Activated naive CD4-positive, alpha-beta T cell treated with anti-CD3 and anti-CD28 coated beads, Interleukin-2, amount 50 U/mL, for 16 hours (primary cell): ENCODE measurements around the gene MLLT3.

Experiments used
- DNase-seq: peaks from one replicate; pipeline ENCODE4 v3.0.0-alpha.2; 2020

MLLT3 gene

DNA sequence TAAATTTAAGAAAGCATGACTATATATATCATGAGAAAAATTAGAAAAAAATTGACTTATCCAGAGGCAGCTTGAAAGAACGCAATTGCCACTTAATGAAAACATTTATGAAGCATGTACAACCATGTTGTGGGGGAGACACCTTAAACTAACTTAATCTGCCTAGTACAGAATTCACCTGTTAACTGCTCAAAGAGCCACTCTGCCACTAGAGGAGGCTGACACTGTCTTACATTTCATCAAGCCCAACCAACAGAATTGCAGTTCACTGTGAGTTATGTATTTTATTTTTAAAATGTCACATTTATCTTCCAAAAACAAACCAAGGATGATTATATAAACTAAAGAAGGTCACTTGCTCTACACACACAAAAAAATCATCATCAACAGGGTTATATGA, 252.9 kb downstream of the MLLT3 start:
- no peak for DNase-seq

DNA sequence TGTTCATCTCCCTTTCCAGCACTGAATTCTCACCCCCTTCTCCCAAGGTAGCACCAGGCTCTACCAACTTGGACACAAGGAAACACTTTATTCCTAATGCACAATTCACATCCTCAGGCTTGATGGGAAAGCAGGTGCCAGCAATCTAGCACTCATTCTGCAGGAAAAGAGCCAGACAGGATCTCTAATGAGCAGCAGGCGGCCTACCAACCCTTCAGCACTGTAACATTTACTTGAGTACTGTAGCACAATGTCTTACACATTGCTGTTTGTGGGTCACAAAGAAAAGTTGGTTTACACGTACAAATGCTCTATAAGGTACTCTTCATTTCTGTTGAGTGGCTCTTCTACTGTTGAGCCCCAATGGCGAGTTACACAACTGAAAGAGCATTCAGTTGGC, 254.4 kb downstream of the MLLT3 start:
- no peak for DNase-seq

DNA sequence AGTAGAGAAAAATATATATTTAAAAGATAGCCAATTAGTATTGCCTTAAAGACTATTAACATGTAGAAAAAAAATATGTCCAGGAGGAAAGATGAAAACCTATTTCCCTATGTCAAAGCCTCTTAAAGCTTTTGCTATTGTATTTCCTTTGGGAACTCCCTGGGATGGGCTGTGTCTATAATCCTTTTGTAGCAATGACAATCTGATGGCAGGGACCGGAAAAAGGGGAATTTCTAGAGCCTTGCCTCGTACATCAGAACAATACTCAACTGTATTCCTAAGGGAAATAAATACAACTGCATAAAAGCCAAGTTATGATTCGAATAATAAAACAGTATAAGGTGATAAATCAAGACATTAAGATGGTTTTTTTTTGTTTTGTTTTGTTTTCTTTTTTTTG, 257.3 kb downstream of the MLLT3 start:
- DNase-seq, result no peak

DNA sequence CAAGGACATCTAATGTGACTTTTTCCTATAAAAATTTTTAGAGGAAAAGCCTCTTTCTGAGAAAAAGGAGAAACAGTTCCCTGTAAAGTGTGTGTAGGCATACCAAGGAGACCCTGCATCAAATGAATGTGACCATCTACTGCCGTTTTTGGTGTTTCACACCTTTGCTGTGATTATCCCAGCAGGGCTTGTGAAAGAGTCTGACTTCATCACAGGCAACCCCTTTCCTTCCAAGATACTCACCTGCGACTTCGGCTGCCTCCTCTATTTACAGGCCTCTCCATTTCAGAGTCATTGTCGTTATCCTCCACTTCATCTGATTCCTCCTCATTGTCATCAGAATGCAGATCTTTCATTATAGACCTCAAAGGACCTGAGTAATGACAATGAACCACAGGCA, 259.1 kb downstream of the MLLT3 start:
- no peak for DNase-seq

- DNase-seq, result no peak
These were observed 260.4 kb downstream of the MLLT3 start for GRCh38 chr9:20361656-20362570.

GRCh38 chr9:20361229-20361628, 261.1 kb downstream of the MLLT3 start:
- DNase-seq, result no peak

GRCh38 chr9:20358207-20358606, 264.1 kb downstream of the MLLT3 start:
- no peak for DNase-seq

DNA sequence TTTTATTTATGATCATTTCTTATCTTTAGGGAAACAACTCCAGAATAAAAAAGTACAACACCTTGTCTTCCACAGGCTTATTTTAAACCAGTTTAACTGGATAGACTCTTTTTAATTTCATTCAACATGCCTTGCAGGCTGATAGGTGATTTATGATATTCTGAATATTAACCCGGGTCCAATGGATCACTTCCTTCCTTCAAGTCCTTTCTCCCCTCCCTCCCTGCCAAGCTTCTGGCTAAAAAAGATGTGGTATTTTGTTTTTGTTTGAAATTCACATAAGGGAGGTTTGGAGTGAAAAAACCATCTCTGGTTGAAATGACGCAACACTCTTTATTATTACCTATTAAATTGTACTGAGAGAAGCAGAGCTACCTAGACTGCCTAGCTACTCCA, 265.3 kb downstream of the MLLT3 start:
- no peak for DNase-seq

DNA sequence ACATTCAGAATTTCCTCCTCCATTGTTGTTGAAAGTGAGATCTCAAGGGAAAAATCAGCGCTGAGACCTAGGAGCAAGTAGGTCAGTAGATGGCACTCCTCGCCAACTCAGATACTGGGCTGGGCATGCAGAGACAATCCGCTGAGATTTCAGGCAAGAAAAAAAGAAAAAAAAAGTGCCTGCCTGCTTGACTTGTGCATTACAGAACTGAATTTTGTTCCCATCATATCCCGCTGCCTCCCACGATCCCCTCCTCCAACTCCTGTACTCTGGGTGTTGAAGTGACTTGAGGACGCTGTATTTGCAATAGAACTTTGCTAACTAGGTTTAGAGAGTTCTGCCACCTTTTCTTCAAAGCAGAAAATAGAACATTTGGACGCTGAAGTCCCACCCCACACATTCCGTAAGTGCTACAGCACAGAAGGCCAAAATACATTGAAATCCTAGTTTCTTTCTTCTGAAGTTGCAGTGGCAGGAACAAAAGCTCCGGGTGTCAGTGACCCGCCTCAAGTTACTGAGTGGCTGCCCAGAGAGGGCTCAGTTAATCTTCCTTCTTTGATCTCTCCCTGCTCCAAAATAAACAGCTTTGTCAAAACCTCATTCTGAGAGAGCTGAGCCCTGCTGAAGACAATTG, 265.8 kb downstream of the MLLT3 start:
- peak; percentile 64 for DNase-seq

- no peak for DNase-seq
These were observed 267.3 kb downstream of the MLLT3 start for GRCh38 chr9:20355022-20355421.

DNA sequence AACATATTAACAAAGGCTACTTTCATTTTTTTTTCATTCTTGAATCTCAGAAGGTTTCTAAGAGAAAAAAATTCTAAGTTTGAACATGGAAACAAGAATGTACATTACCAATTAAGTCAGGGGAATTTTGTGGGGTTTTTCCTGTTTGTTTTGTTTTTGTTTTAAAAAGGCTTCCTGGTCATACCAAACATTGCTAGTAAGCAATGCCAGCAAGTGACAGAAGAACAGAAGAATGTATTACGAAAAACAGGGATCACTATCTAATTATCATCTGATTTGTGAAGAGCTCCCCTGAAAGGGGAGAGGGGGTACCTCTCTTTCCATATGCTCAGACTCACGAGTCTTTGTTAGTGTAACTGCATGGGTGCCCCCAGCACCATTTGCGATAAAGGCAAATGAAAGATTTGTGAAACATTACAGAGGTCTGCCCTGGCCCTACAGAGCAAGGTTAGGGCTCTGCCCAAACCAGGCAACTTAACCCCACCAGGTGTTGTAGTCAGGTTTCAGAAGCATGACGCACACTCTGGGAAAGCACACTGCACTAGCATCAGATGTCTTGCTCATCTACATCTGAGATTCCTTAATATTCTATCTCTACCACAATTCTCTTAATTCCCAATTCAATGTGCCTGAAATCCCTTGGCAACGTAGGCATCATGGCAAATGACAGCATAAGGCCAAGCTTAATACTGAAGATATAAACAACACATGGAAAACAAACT, 268.2 kb downstream of the MLLT3 start:
- DNase-seq, result no peak

GRCh38 chr9:20353524-20353923, 268.8 kb downstream of the MLLT3 start:
- no peak for DNase-seq

DNA sequence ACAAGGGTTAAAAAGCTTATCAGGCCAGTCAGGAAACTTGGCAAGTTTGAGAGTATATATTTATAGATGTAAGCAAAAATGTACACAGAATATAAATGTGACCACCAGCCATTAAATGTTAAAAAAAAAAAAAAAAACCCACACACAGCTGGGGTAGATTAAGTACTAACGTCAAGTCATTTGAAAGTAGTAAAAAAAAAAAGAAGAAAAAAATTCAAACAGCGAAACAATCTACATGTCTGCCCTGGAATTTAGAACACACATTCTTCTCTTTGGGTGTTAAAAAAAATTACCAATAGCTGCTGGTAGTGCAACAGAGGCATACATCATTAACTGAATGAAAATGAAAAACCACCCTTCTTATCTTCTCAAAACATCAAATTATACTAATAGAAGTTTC, 269.7 kb downstream of the MLLT3 start:
- DNase-seq, result no peak

DNA sequence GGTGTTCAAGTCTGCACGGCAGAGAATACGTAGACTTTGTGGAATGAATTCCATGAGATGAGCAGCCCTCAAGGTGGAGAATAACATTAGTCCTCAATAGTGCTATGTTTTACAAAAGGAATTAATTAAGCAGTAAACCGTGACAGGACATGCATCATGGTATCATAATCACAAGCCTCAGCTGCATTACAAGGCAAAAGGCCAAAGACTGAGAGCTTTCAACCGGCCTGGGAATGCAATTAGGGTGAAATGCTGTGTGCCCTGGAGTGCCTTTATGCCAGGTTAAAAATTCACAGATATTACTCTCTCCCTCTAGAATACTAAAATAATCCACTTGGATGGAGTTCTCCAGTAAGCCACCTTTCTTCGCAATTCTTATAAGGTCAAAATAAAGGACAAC, 270.6 kb downstream of the MLLT3 start:
- no peak for DNase-seq

GRCh38 chr9:20349568-20349967, 272.7 kb downstream of the MLLT3 start:
- DNase-seq, result no peak

DNA sequence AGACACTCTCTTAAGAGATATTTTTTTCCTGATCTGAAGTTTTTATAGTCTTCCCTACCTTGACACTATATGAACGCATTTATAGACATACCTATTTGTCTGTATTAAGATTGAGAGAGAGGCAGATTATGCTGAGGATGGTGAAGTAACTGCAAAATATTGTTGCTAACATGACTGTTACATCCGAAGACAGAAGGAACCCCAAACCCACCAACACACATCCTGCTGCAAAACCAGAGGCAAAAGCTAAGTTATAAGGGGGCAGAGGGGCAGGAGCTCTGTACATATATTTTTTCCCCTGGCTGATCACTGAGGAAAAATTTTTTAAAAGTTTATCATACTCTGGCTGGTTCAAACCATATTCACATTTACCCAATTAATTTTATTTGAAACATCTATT, 279.0 kb downstream of the MLLT3 start:
- no peak for DNase-seq

GRCh38 chr9:20340511-20340861, 281.8 kb downstream of the MLLT3 start:
- no peak for DNase-seq

- DNase-seq, result no peak
These were observed 286.5 kb downstream of the MLLT3 start for GRCh38 chr9:20335668-20336332.

DNA sequence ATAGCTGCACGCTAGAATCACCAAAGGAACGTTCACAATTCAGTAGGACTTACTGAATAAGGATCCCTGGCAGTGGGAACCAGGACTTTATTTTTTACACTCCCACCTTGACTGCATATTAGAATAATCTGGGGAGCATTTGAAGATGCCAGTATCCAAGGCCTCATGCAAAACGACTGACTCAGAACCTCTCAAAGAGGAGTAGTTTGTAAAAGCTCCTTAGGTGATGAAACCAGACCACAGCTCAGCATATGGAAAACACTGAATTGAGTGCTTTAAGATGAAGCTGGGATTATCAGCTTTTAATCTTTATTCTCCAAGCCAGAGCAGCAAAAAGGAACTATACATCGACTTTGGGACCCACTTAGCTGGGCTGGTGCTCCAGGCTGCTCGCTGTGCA, 288.3 kb downstream of the MLLT3 start:
- DNase-seq, result no peak

DNA sequence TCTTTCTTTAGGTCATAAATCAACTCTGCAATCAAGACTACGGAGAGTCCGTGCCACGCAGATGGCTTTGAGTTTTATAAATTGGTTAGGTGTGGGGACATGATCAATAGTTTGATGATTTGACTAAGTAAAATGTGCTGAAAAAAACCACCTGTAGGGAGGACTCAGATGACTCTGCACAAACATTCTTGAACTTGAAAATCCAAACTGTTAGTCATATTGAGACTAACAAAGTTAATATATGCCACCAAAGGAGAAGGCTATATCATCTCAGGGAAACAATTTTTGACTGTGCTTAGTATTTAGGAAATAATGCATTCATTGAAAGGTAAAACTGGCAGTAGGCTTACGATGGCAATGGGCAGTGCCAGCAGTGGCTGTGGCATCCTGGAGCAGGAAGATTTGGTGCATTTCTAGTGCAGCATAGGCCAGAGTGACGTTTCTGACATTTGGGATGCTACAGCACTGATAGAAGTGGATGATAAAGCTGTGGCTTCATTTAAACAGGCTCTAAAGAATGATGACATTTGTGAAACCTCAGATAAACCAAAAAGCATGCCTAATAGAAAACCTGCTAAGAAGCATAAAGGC, 291.1 kb downstream of the MLLT3 start:
- DNase-seq, result no peak

DNA sequence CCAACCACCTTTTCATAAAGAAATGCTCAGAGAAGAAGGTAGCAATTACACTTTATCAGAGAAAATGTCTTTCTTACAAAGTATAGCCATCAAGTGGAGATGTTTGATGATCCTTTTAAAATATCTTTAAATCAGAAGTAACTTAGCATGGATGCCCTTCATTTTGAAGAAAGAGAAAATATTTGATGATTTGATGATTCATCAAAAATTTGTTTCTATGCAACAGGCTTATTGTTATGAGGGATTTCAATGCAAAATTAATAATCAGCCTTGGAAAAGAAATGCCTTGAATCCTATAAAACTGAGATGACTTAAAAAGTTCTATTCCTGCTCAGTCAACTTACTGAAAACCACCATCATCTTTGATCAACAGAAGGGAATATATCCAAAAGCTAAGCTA, 291.6 kb downstream of the MLLT3 start:
- DNase-seq, result no peak

GRCh38 chr9:20326516-20326915, 295.8 kb downstream of the MLLT3 start:
- DNase-seq, result no peak

GRCh38 chr9:20325008-20325407, 297.3 kb downstream of the MLLT3 start:
- DNase-seq, result no peak
